ENCODE data around the gene PSMB7. TPM values are rescaled to one million over a fixed set of nuclear protein-coding genes. Genes with fewer than 3 reads are reported as not detected.

PSMB7 gene
- total RNA-seq, 2 donors from 2014 or later: 91.4 to 149 TPM

GRCh38 chr9:124359855-124360678 lies 55.2 kb downstream of the PSMB7 start:
- Histone ChIP-seq H3K4me3 (no peak overlapping the region), H3K27me3 (replicated peaks; ENCODE audit: insufficient read depth) (no peaks in the 10 kb centered on the region), H3K4me1 (ENCODE audit: control insufficient read depth in 1 of 2, low read depth in 2 of 2) (no peaks in the 10 kb centered on the region), H3K9me3 (no peaks in the 10 kb centered on the region), H3K36me3 (peaks cover 3% of the 10 kb centered on the region), H3K27ac (no peak overlapping the region)
- no peak for ATAC-seq (ENCODE audit: insufficient number of reproducible peaks, low FRiP score, low read depth)
- no peak for DNase-seq (ENCODE audit: low spot score)
- TF ChIP-seq, protein P1, sequence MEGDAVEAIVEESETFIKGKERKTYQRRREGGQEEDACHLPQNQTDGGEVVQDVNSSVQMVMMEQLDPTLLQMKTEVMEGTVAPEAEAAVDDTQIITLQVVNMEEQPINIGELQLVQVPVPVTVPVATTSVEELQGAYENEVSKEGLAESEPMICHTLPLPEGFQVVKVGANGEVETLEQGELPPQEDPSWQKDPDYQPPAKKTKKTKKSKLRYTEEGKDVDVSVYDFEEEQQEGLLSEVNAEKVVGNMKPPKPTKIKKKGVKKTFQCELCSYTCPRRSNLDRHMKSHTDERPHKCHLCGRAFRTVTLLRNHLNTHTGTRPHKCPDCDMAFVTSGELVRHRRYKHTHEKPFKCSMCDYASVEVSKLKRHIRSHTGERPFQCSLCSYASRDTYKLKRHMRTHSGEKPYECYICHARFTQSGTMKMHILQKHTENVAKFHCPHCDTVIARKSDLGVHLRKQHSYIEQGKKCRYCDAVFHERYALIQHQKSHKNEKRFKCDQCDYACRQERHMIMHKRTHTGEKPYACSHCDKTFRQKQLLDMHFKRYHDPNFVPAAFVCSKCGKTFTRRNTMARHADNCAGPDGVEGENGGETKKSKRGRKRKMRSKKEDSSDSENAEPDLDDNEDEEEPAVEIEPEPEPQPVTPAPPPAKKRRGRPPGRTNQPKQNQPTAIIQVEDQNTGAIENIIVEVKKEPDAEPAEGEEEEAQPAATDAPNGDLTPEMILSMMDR (IDR thresholded peaks at IDR 0.05): no peak

GRCh38 chr9:124359426-124359825 lies 55.8 kb downstream of the PSMB7 start:
- no peaks in the 10 kb centered on the region for H3K4me1 ChIP-seq (ENCODE audit: control insufficient read depth in 1 of 2, low read depth in 2 of 2)
- no peak overlapping the region for H3K27ac ChIP-seq
- ATAC-seq (ENCODE audit: insufficient number of reproducible peaks, low FRiP score, low read depth): no peak
- no peaks in the 10 kb centered on the region for H3K9me3 ChIP-seq
- no peak for DNase-seq (ENCODE audit: low spot score)
- no peak overlapping the region for H3K4me3 ChIP-seq
- H3K36me3 ChIP-seq: peaks cover 3% of the 10 kb centered on the region
- H3K27me3 ChIP-seq (replicated peaks; ENCODE audit: insufficient read depth): no peaks in the 10 kb centered on the region
- TF ChIP-seq, protein P1 (IDR thresholded peaks at IDR 0.05): no peak

GRCh38 chr9:124358631-124359030 lies 56.6 kb downstream of the PSMB7 start:
- no peaks in the 10 kb centered on the region for H3K27me3 ChIP-seq (replicated peaks; ENCODE audit: insufficient read depth)
- no peak overlapping the region for H3K4me3 ChIP-seq
- TF ChIP-seq, protein P1 (IDR thresholded peaks at IDR 0.05): no peak
- H3K4me1 ChIP-seq (ENCODE audit: control insufficient read depth in 1 of 2, low read depth in 2 of 2): no peaks in the 10 kb centered on the region
- H3K36me3 ChIP-seq: peaks cover 7% of the 10 kb centered on the region
- no peaks in the 10 kb centered on the region for H3K9me3 ChIP-seq
- no peak overlapping the region for H3K27ac ChIP-seq
- ATAC-seq (ENCODE audit: insufficient number of reproducible peaks, low FRiP score, low read depth) (no peak), DNase-seq (ENCODE audit: low spot score) (no peak)

DNA sequence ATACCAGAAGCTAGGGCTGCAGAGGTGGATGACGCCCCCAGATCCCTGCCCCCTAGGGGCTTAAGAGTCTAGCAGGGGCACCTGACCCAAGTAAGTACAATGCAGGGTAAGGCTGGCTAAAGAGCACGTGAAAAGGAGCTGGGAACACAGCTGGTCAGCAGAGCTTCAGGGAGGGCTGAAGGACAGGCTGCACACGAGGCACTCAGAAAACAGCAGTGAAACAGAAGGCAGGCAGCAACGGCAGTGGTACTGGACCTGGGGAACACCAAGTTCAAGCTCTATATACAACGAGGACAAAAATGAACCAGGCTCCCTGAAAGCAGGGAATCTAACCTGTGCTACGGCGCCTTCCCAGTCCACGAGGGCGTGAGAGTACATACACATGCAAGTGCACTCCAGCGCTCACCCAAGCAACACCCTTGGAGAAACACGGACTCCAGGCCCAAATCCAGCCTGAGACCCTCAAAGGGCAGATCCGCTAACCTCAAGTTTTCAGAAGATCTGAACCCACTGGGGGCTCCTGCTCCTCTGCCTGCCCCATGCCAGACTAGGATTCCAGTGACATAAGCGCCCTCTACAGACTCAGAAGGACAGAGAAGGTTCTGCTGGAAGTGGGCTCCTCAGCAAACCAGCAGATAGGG lies 57.4 kb downstream of the PSMB7 start:
- ATAC-seq (ENCODE audit: insufficient number of reproducible peaks, low FRiP score, low read depth): no peak
- TF ChIP-seq, protein P1 (IDR thresholded peaks at IDR 0.05): no peak
- Histone ChIP-seq H3K4me3 (no peak overlapping the region), H3K27ac (no peak overlapping the region), H3K27me3 (replicated peaks; ENCODE audit: insufficient read depth) (no peaks in the 10 kb centered on the region), H3K9me3 (no peaks in the 10 kb centered on the region), H3K36me3 (peaks cover 12% of the 10 kb centered on the region), H3K4me1 (ENCODE audit: control insufficient read depth in 1 of 2, low read depth in 2 of 2) (no peaks in the 10 kb centered on the region)
- no peak for DNase-seq (ENCODE audit: low spot score)

GRCh38 chr9:124356745-124357390 lies 58.4 kb downstream of the PSMB7 start:
- DNase-seq (ENCODE audit: low spot score) (no peak), ATAC-seq (ENCODE audit: insufficient number of reproducible peaks, low FRiP score, low read depth) (no peak)
- TF ChIP-seq, protein P1 (IDR thresholded peaks at IDR 0.05): no peak
- no peaks in the 10 kb centered on the region for H3K27me3 ChIP-seq (replicated peaks; ENCODE audit: insufficient read depth)
- H3K4me1 ChIP-seq (ENCODE audit: control insufficient read depth in 1 of 2, low read depth in 2 of 2): no peaks in the 10 kb centered on the region
- H3K27ac ChIP-seq: no peak overlapping the region
- no peaks in the 10 kb centered on the region for H3K9me3 ChIP-seq
- H3K36me3 ChIP-seq: peaks cover 15% of the 10 kb centered on the region
- H3K4me3 ChIP-seq: no peak overlapping the region

Data from thoracic aorta (tissue), 2 donors.